Testis (tissue), 2 donors: ENCODE data around the gene TMC6.

Experiments used
- CTCF ChIP-seq, 3 experiments: fragments of 450-650 bp in 2 of 3; fragments of 200-600 bp in 1 of 3; sonication (generic) in 1 of 3; IDR thresholded peaks; one replicate each; pipeline ENCODE4 v1.5.1; 2016 to 2019; ENCODE audit warnings: antibody characterized with exemption in 3 of 3, mild to moderate bottlenecking in 2 of 3, moderate library complexity in 1 of 3
- POLR2A ChIP-seq: fragments of 450-650 bp; IDR thresholded peaks from one replicate; pipeline ENCODE4 v1.6.1; 2017; ENCODE audit warnings: antibody characterized with exemption, mild to moderate bottlenecking, moderate library complexity

GRCh38 chr17:78144147-78144719 is 15.7 kb upstream of the TMC6 start:
- TF ChIP-seq POLR2A, result no peak
- no peak for TF ChIP-seq CTCF (IDR thresholded peaks at IDR 0.05)
